GM15510 (cell line): ENCODE measurements around the gene USE1.

Experiments
- POLR2A ChIP-seq: IDR thresholded peaks from 3 replicates; pipeline ENCODE4 v1.6.1; 2011; ENCODE audit warnings: borderline replicate concordance; ENCODE audit not compliant: insufficient read length; ENCODE audit errors: extremely low read depth

Gene USE1

GRCh38 chr19:17237747-17238706 lies 22.9 kb downstream of the USE1 start:
- TF ChIP-seq POLR2A: no peak

- no peak for TF ChIP-seq POLR2A
Observed at GRCh38 chr19:17240062-17240752, 25.1 kb downstream of the USE1 start.

GRCh38 chr19:17240826-17241399 lies 25.8 kb downstream of the USE1 start:
- TF ChIP-seq POLR2A: no peak

- no peak for TF ChIP-seq POLR2A
Observed at GRCh38 chr19:17242431-17243208, 27.5 kb downstream of the USE1 start.

GRCh38 chr19:17243211-17243829 lies 28.2 kb downstream of the USE1 start:
- no peak for TF ChIP-seq POLR2A

- TF ChIP-seq POLR2A: no peak
Observed at GRCh38 chr19:17243830-17244617, 28.9 kb downstream of the USE1 start.

GRCh38 chr19:17244618-17245534 lies 29.7 kb downstream of the USE1 start:
- TF ChIP-seq POLR2A: no peak

GRCh38 chr19:17245535-17245984 lies 30.4 kb downstream of the USE1 start, which contains the start of gene NR2F6:
TSS of gene NR2F6 (minus strand) at chr19:17245919. CDS start at chr19:17245220, 699 bp downstream.
- no peak for TF ChIP-seq POLR2A

- TF ChIP-seq POLR2A: no peak
Observed at GRCh38 chr19:17246681-17247425, 31.7 kb downstream of the USE1 start.

- no peak for TF ChIP-seq POLR2A
Observed at GRCh38 chr19:17248011-17248776, 33.0 kb downstream of the USE1 start.
